H9 (cell line): ENCODE results near the gene KTN1. TPM values are rescaled to one million over a fixed set of nuclear protein-coding genes. Genes with fewer than 3 reads are reported as not detected.

Source experiments
- DNase-seq: peaks from one replicate; pipeline ENCODE4 v3.0.0-alpha.2; 2017
- H2AFZ ChIP-seq: one replicate; pipeline ENCODE4 v1.6.1; 2013; ENCODE audit warnings: mild to moderate bottlenecking, low read length, control low read depth, moderate library complexity
- H2AK5ac ChIP-seq: 2 replicates; pipeline ENCODE4 v1.6.1; 2013; ENCODE audit warnings: low read length, control low read depth, mixed read lengths; ENCODE audit not compliant: insufficient read length
- H2BK120ac ChIP-seq: one replicate; pipeline ENCODE4 v1.6.1; 2013; ENCODE audit warnings: low read depth, mild to moderate bottlenecking, low read length, control low read depth, inconsistent platforms; ENCODE audit not compliant: poor library complexity, severe bottlenecking
- H2BK12ac ChIP-seq: 2 replicates; pipeline ENCODE4 v1.6.1; 2013; ENCODE audit warnings: low read length, control low read depth, mixed read lengths, low read depth; ENCODE audit not compliant: insufficient read length
- H2BK15ac ChIP-seq: 2 replicates; pipeline ENCODE4 v1.6.1; 2013; ENCODE audit warnings: low read depth, low read length, control low read depth
- H2BK20ac ChIP-seq: one replicate; pipeline ENCODE4 v1.6.1; 2013; ENCODE audit warnings: low read depth, mild to moderate bottlenecking, low read length, control low read depth, inconsistent platforms; ENCODE audit not compliant: poor library complexity, severe bottlenecking
- H2BK5ac ChIP-seq: 2 replicates; pipeline ENCODE4 v1.6.1; 2013; ENCODE audit warnings: low read length, control low read depth, mixed read lengths; ENCODE audit not compliant: insufficient read length
- H3K14ac ChIP-seq: 2 replicates; pipeline ENCODE4 v1.6.1; 2013; ENCODE audit warnings: low read length, control low read depth; ENCODE audit not compliant: insufficient read depth
- H3K18ac ChIP-seq: 2 replicates; pipeline ENCODE4 v1.6.1; 2013; ENCODE audit warnings: low read depth, mild to moderate bottlenecking, mixed read lengths, low read length, control low read depth; ENCODE audit not compliant: insufficient read length
- H3K23ac ChIP-seq: 2 replicates; pipeline ENCODE4 v1.6.1; 2013; ENCODE audit warnings: low read length, control low read depth, mixed read lengths, low read depth; ENCODE audit not compliant: insufficient read length
- H3K23me2 ChIP-seq: 2 replicates; pipeline ENCODE4 v1.6.1; 2013; ENCODE audit warnings: low read depth, mild to moderate bottlenecking, mixed read lengths, low read length, control low read depth; ENCODE audit not compliant: insufficient read length, poor library complexity, severe bottlenecking
- H3K27ac ChIP-seq: 2 replicates; pipeline ENCODE4 v1.5.1; 2013; ENCODE audit warnings: low read length, control low read depth, mixed read lengths, low read depth; ENCODE audit not compliant: insufficient read length
- H3K27me3 ChIP-seq: 2 replicates; pipeline ENCODE4 v1.6.1; 2013; ENCODE audit warnings: low read length, control low read depth, inconsistent platforms; ENCODE audit not compliant: insufficient read depth
- H3K4ac ChIP-seq: 2 replicates; pipeline ENCODE4 v1.6.1; 2013; ENCODE audit warnings: low read depth, mild to moderate bottlenecking, control low read depth, inconsistent platforms, low read length, moderate library complexity
- H3K4me1 ChIP-seq: 2 replicates; pipeline ENCODE4 v1.6.1; 2013; ENCODE audit warnings: low read length, control low read depth, inconsistent platforms; ENCODE audit not compliant: insufficient read depth
- H3K4me2 ChIP-seq: 2 replicates; pipeline ENCODE4 v1.6.1; 2013; ENCODE audit warnings: low read length, control low read depth, mixed read lengths; ENCODE audit not compliant: insufficient read length, insufficient read depth
- H3K56ac ChIP-seq: 2 replicates; pipeline ENCODE4 v1.6.1; 2013; ENCODE audit warnings: low read depth, mild to moderate bottlenecking, mixed read lengths, low read length, control low read depth; ENCODE audit not compliant: insufficient read length
- H3K79me1 ChIP-seq: 2 replicates; pipeline ENCODE4 v1.6.1; 2013; ENCODE audit warnings: low read depth, mild to moderate bottlenecking, moderate library complexity, low read length, control low read depth, inconsistent platforms; ENCODE audit not compliant: insufficient read depth, poor library complexity, severe bottlenecking
- H3K79me2 ChIP-seq: 2 replicates; pipeline ENCODE4 v1.6.1; 2013; ENCODE audit warnings: low read length, control low read depth, inconsistent platforms; ENCODE audit not compliant: insufficient read depth
- H3K9ac ChIP-seq: 2 replicates; pipeline ENCODE4 v1.6.1; 2013; ENCODE audit warnings: low read length, control low read depth, mixed read lengths; ENCODE audit not compliant: insufficient read length; ENCODE audit errors: extremely low read depth
- H3K9me3 ChIP-seq: one replicate; pipeline ENCODE4 v1.6.1; 2013; ENCODE audit warnings: low read depth, low read length, inconsistent platforms; ENCODE audit not compliant: control insufficient read depth
- H3T11ph ChIP-seq: one replicate; pipeline ENCODE4 v1.6.1; 2013; ENCODE audit warnings: mild to moderate bottlenecking, low read length, control low read depth, inconsistent platforms
- H4K20me1 ChIP-seq: one replicate; pipeline ENCODE4 v1.6.1; 2013; ENCODE audit not compliant: control insufficient read depth, insufficient read length, insufficient read depth
- H4K5ac ChIP-seq: 2 replicates; pipeline ENCODE4 v1.6.1; 2013; ENCODE audit warnings: low read depth, mild to moderate bottlenecking, mixed read lengths, low read length, control low read depth; ENCODE audit not compliant: insufficient read length
- H4K8ac ChIP-seq: replicated peaks from 2 replicates; pipeline ENCODE4 v1.6.1; 2013; ENCODE audit warnings: low read length, control low read depth, mixed read lengths, low read depth; ENCODE audit not compliant: insufficient read length
- H4K91ac ChIP-seq: 2 replicates; pipeline ENCODE4 v1.6.1; 2013; ENCODE audit warnings: low read depth, mild to moderate bottlenecking, moderate library complexity, mixed read lengths, low read length, control low read depth; ENCODE audit not compliant: insufficient read length
- H3K27ac Mint-ChIP-seq, 3 experiments: 2 replicates in 2 of 3; 3 replicates in 1 of 3; pipeline ENCODE4 v1.8.0; 2020 to 2021; ENCODE audit warnings: mixed read lengths in 3 of 3, mild to moderate bottlenecking in 1 of 3, moderate library complexity in 1 of 3
- H3K27me3 Mint-ChIP-seq: 2 replicates; pipeline ENCODE4 v1.8.0; 2021; ENCODE audit warnings: low read depth, mild to moderate bottlenecking, moderate library complexity, mixed read lengths
- H3K36me3 Mint-ChIP-seq, 3 experiments: 2 replicates in 2 of 3; 3 replicates in 1 of 3; pipeline ENCODE4 v1.8.0; 2020 to 2021; ENCODE audit warnings: low read depth in 3 of 3, mixed read lengths in 3 of 3; ENCODE audit not compliant: insufficient read depth in 1 of 3
- H3K4me1 Mint-ChIP-seq, 2 experiments: 2 replicates each; pipeline ENCODE4 v1.8.0; 2020; ENCODE audit warnings: mixed read lengths in 2 of 2
- H3K4me3 Mint-ChIP-seq, 2 experiments: 2 replicates in 1 of 2; 3 replicates in 1 of 2; pipeline ENCODE4 v1.8.0; 2020 to 2021; ENCODE audit warnings: mild to moderate bottlenecking in 2 of 2, mixed read lengths in 2 of 2, moderate library complexity in 1 of 2
- H3K9me3 Mint-ChIP-seq, 2 experiments: 2 replicates in 1 of 2; 3 replicates in 1 of 2; pipeline ENCODE4 v1.8.0; 2020; ENCODE audit warnings: mild to moderate bottlenecking in 2 of 2, mixed read lengths in 2 of 2, moderate library complexity in 1 of 2
- WGBS: extraction: QIAGEN DNeasy Blood & Tissue Kit; methylation state at CpG from one replicate; pipeline ENCODE4 v1.1.7; 2013; ENCODE audit warnings: missing lambda C conversion rate, low lambda C conversion rate, mixed read lengths; ENCODE audit not compliant: insufficient read length; ENCODE audit errors: extremely low coverage; 5-methylcytosine and 5-hydroxymethylcytosine counted together
- total RNA-seq: library from RNA; stranded (reverse); gene quantifications from 2 replicates; pipeline ENCODE4 v1.2.1, GENCODE V29; 2021
- TF ChIP-seq, protein P1 (sequence below): fragments of 200-600 bp; sonication (generic); conservative IDR thresholded peaks from 3 replicates; pipeline ENCODE4 v1.8.0; 2021; ENCODE audit warnings: antibody characterized with exemption, mild to moderate bottlenecking

Gene KTN1
- total RNA-seq, 1 experiment from 2014 or later: 128 TPM

DNA sequence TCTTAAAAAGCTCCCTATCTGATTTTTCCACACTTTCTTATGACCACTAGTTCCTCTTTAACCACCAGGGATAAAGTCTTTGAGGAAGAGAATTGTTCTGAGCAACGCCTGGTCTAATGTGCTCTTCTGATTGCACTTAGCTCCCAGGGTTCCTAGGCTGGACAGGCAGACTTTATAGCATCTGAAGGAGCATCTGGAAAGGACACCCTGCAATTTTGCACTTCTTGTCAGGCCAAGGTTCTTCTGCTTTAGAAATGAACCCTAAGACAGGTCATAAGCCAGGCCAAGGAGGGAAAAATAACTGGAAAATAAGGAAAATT, 126.3 kb downstream of the KTN1 start:
- Histone ChIP-seq H4K8ac (no peak overlapping the region), H3K23me2 (no peaks in the 10 kb centered on the region), H3K56ac (no peak overlapping the region), H2AFZ (no peak overlapping the region), H2BK20ac (no peak overlapping the region), H3K4me2 (no peak overlapping the region), H3K9ac (no peak overlapping the region), H2BK120ac (no peak overlapping the region), H3K27me3 (no peaks in the 10 kb centered on the region), H3K4me1 (no peaks in the 10 kb centered on the region), H2AK5ac (no peak overlapping the region), H3K9me3 (no peaks in the 10 kb centered on the region), H3K23ac (no peak overlapping the region), H3T11ph (no peak overlapping the region), H3K79me2 (no peaks in the 10 kb centered on the region), H3K79me1 (no peaks in the 10 kb centered on the region), H4K5ac (no peak overlapping the region), H2BK12ac (no peak overlapping the region), H4K20me1 (no peaks in the 10 kb centered on the region), H3K14ac (no peak overlapping the region), H3K27ac (no peak overlapping the region), H4K91ac (no peak overlapping the region), H2BK15ac (no peak overlapping the region), H3K4ac (no peak overlapping the region), H2BK5ac (no peak overlapping the region), H3K18ac (no peak overlapping the region)
- no peaks in the 10 kb centered on the region for H3K27me3 Mint-ChIP-seq
- TF ChIP-seq, protein P1, sequence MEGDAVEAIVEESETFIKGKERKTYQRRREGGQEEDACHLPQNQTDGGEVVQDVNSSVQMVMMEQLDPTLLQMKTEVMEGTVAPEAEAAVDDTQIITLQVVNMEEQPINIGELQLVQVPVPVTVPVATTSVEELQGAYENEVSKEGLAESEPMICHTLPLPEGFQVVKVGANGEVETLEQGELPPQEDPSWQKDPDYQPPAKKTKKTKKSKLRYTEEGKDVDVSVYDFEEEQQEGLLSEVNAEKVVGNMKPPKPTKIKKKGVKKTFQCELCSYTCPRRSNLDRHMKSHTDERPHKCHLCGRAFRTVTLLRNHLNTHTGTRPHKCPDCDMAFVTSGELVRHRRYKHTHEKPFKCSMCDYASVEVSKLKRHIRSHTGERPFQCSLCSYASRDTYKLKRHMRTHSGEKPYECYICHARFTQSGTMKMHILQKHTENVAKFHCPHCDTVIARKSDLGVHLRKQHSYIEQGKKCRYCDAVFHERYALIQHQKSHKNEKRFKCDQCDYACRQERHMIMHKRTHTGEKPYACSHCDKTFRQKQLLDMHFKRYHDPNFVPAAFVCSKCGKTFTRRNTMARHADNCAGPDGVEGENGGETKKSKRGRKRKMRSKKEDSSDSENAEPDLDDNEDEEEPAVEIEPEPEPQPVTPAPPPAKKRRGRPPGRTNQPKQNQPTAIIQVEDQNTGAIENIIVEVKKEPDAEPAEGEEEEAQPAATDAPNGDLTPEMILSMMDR: no peak
- no peak overlapping the region for H3K27ac Mint-ChIP-seq
- H3K36me3 Mint-ChIP-seq: peaks cover 0 to 4% (median under 1%) of the 10 kb centered on the region in 3 experiments; a peak in 3 of 7 replicates
- no peak for DNase-seq
- H3K4me3 Mint-ChIP-seq: no peak overlapping the region
- peaks cover 2% of the 10 kb centered on the region in 2 experiments; a peak in 3 of 5 replicates for H3K9me3 Mint-ChIP-seq
- H3K4me1 Mint-ChIP-seq: peaks cover 7 to 8% of the 10 kb centered on the region in 2 experiments; a peak in 3 of 4 replicates
- no CpG with 5 or more reads among the region's 1 CpG for WGBS
